Activated naive CD8-positive, alpha-beta T cell (primary cell): ENCODE data around the gene ZSWIM7.
"Not testable (repeated sequence)": the region's sequence is repeated elsewhere in the genome, so short reads cannot be mapped to it uniquely, and the experiment has no call there.

Experiments
- H3K27ac Mint-ChIP-seq: one replicate; pipeline ENCODE4 v1.8.0; 2021; ENCODE audit warnings: mixed read lengths
- H3K27me3 Mint-ChIP-seq: one replicate; pipeline ENCODE4 v1.8.0; 2021; ENCODE audit warnings: mixed read lengths
- H3K36me3 Mint-ChIP-seq: one replicate; pipeline ENCODE4 v1.8.0; 2021; ENCODE audit warnings: mixed read lengths
- H3K4me1 Mint-ChIP-seq: one replicate; pipeline ENCODE4 v1.8.0; 2021; ENCODE audit warnings: low read depth, mixed read lengths
- H3K4me3 Mint-ChIP-seq: one replicate; pipeline ENCODE4 v1.8.0; 2021; ENCODE audit warnings: mild to moderate bottlenecking, mixed read lengths
- H3K9me3 Mint-ChIP-seq: one replicate; pipeline ENCODE4 v1.8.0; 2021; ENCODE audit warnings: low read depth, mixed read lengths

ZSWIM7 gene

GRCh38 chr17:15941781-15942180, 57.7 kb downstream of the ZSWIM7 start:
- Mint-ChIP-seq H3K9me3 (no peaks in the 10 kb centered on the region), H3K4me1 (peaks cover 14% of the 10 kb centered on the region), H3K27ac (no peak overlapping the region), H3K27me3 (peaks cover 14% of the 10 kb centered on the region), H3K4me3 (no peak overlapping the region), H3K36me3 (peaks cover 2% of the 10 kb centered on the region)

- not testable (repeated sequence) for H3K27ac Mint-ChIP-seq, H3K36me3 Mint-ChIP-seq, H3K27me3 Mint-ChIP-seq, H3K4me1 Mint-ChIP-seq, H3K4me3 Mint-ChIP-seq, H3K9me3 Mint-ChIP-seq
These were observed 63.0 kb downstream of the ZSWIM7 start for GRCh38 chr17:15936481-15936880.

GRCh38 chr17:15935891-15936290, 63.6 kb downstream of the ZSWIM7 start:
- H3K4me3 Mint-ChIP-seq = no peak overlapping the region
- peaks cover 2% of the 10 kb centered on the region for H3K36me3 Mint-ChIP-seq
- H3K4me1 Mint-ChIP-seq = no peaks in the 10 kb centered on the region
- no peak overlapping the region for H3K27ac Mint-ChIP-seq
- H3K27me3 Mint-ChIP-seq = peaks cover 1% of the 10 kb centered on the region
- no peaks in the 10 kb centered on the region for H3K9me3 Mint-ChIP-seq

- peaks cover 1% of the 10 kb centered on the region for H3K27me3 Mint-ChIP-seq
- H3K4me3 Mint-ChIP-seq = no peak overlapping the region
- no peaks in the 10 kb centered on the region for H3K4me1 Mint-ChIP-seq
- peaks cover 2% of the 10 kb centered on the region for H3K36me3 Mint-ChIP-seq
- H3K9me3 Mint-ChIP-seq = no peaks in the 10 kb centered on the region
- H3K27ac Mint-ChIP-seq = no peak overlapping the region
These were observed 64.6 kb downstream of the ZSWIM7 start for GRCh38 chr17:15934866-15935265.

GRCh38 chr17:15931394-15931793, 68.1 kb downstream of the ZSWIM7 start:
- no peak overlapping the region for H3K27ac Mint-ChIP-seq
- no peaks in the 10 kb centered on the region for H3K4me1 Mint-ChIP-seq
- no peak overlapping the region for H3K4me3 Mint-ChIP-seq
- H3K36me3 Mint-ChIP-seq = no peaks in the 10 kb centered on the region
- peaks cover 7% of the 10 kb centered on the region for H3K27me3 Mint-ChIP-seq
- H3K9me3 Mint-ChIP-seq = no peaks in the 10 kb centered on the region

- Mint-ChIP-seq H3K27ac (no peak overlapping the region), H3K36me3 (no peaks in the 10 kb centered on the region), H3K27me3 (peaks cover 7% of the 10 kb centered on the region), H3K9me3 (no peaks in the 10 kb centered on the region), H3K4me1 (no peaks in the 10 kb centered on the region), H3K4me3 (no peak overlapping the region)
These were observed 69.1 kb downstream of the ZSWIM7 start for GRCh38 chr17:15930426-15930825.

GRCh38 chr17:15929941-15930340, 69.6 kb downstream of the ZSWIM7 start:
- H3K27ac Mint-ChIP-seq = no peak overlapping the region
- H3K36me3 Mint-ChIP-seq = no peaks in the 10 kb centered on the region
- no peaks in the 10 kb centered on the region for H3K9me3 Mint-ChIP-seq
- no peaks in the 10 kb centered on the region for H3K4me1 Mint-ChIP-seq
- no peak overlapping the region for H3K4me3 Mint-ChIP-seq
- H3K27me3 Mint-ChIP-seq = peaks cover 7% of the 10 kb centered on the region

- H3K9me3 Mint-ChIP-seq = no peaks in the 10 kb centered on the region
- H3K36me3 Mint-ChIP-seq = no peaks in the 10 kb centered on the region
- peaks cover 7% of the 10 kb centered on the region for H3K27me3 Mint-ChIP-seq
- H3K27ac Mint-ChIP-seq = no peak overlapping the region
- H3K4me3 Mint-ChIP-seq = no peak overlapping the region
- no peaks in the 10 kb centered on the region for H3K4me1 Mint-ChIP-seq
These were observed 71.2 kb downstream of the ZSWIM7 start for GRCh38 chr17:15928286-15928785.
